Measurements from ENCODE around the gene PER1. TPM values are rescaled to one million over a fixed set of nuclear protein-coding genes. Genes with fewer than 3 reads are reported as not detected.

The PER1 gene
- total RNA-seq, 1 donor, result 16.6 TPM

GRCh38 chr17:8100763-8101162 is 51.4 kb downstream of the PER1 start:
- H3K27ac ChIP-seq (ENCODE audit: low read depth, low read length), result no peak overlapping the region
- peaks cover 6% of the 10 kb centered on the region for H3K27me3 ChIP-seq (ENCODE audit: insufficient read depth, low read length)
- no peak overlapping the region for H3K4me2 ChIP-seq (ENCODE audit: insufficient read depth, low read length)
- no peaks in the 10 kb centered on the region for H3K36me3 ChIP-seq (ENCODE audit: insufficient read depth, low read length)
- TF ChIP-seq CTCF (IDR thresholded peaks at IDR 0.05; ENCODE audit: extremely low read depth, low read depth, low read length), result no peak
- H3K79me2 ChIP-seq (ENCODE audit: insufficient read depth, low read length), result no peaks in the 10 kb centered on the region
- no peak overlapping the region for H2AFZ ChIP-seq (ENCODE audit: low read length)
- H3K9me3 ChIP-seq (ENCODE audit: low read depth, low read length), result no peaks in the 10 kb centered on the region
- no peaks in the 10 kb centered on the region for H4K20me1 ChIP-seq (ENCODE audit: insufficient read depth, low read length)
- H3K4me3 ChIP-seq (ENCODE audit: insufficient read depth, low read length), result no peak overlapping the region
- no peak for DNase-seq (ENCODE audit: insufficient read length, low spot score, missing footprints)
- no peaks in the 10 kb centered on the region for H3K4me1 ChIP-seq (ENCODE audit: insufficient read depth, low read length)

GRCh38 chr17:8100111-8100510 is 52.1 kb downstream of the PER1 start:
- no peak overlapping the region for H3K4me3 ChIP-seq (ENCODE audit: insufficient read depth, low read length)
- H4K20me1 ChIP-seq (ENCODE audit: insufficient read depth, low read length), result no peaks in the 10 kb centered on the region
- H3K27ac ChIP-seq (ENCODE audit: low read depth, low read length), result no peak overlapping the region
- H2AFZ ChIP-seq (ENCODE audit: low read length), result no peak overlapping the region
- H3K4me1 ChIP-seq (ENCODE audit: insufficient read depth, low read length), result no peaks in the 10 kb centered on the region
- DNase-seq (ENCODE audit: insufficient read length, low spot score, missing footprints), result no peak
- no peaks in the 10 kb centered on the region for H3K79me2 ChIP-seq (ENCODE audit: insufficient read depth, low read length)
- no peak overlapping the region for H3K4me2 ChIP-seq (ENCODE audit: insufficient read depth, low read length)
- peaks cover 12% of the 10 kb centered on the region for H3K27me3 ChIP-seq (ENCODE audit: insufficient read depth, low read length)
- H3K9me3 ChIP-seq (ENCODE audit: low read depth, low read length), result no peaks in the 10 kb centered on the region
- TF ChIP-seq CTCF (IDR thresholded peaks at IDR 0.05; ENCODE audit: extremely low read depth, low read depth, low read length), result no peak
- no peaks in the 10 kb centered on the region for H3K36me3 ChIP-seq (ENCODE audit: insufficient read depth, low read length)

- Histone ChIP-seq H3K4me2 (ENCODE audit: insufficient read depth, low read length) (no peak overlapping the region), H3K27me3 (ENCODE audit: insufficient read depth, low read length) (peaks cover 20% of the 10 kb centered on the region), H3K9me3 (ENCODE audit: low read depth, low read length) (no peaks in the 10 kb centered on the region), H3K4me1 (ENCODE audit: insufficient read depth, low read length) (peaks cover 3% of the 10 kb centered on the region), H2AFZ (ENCODE audit: low read length) (no peak overlapping the region), H3K27ac (ENCODE audit: low read depth, low read length) (no peak overlapping the region), H3K4me3 (ENCODE audit: insufficient read depth, low read length) (no peak overlapping the region), H4K20me1 (ENCODE audit: insufficient read depth, low read length) (no peaks in the 10 kb centered on the region), H3K36me3 (ENCODE audit: insufficient read depth, low read length) (no peaks in the 10 kb centered on the region), H3K79me2 (ENCODE audit: insufficient read depth, low read length) (no peaks in the 10 kb centered on the region)
- DNase-seq (ENCODE audit: insufficient read length, low spot score, missing footprints), result peak; percentile 53
- no peak for TF ChIP-seq CTCF (IDR thresholded peaks at IDR 0.05; ENCODE audit: extremely low read depth, low read depth, low read length)
Measured at GRCh38 chr17:8096541-8096940, 55.7 kb downstream of the PER1 start.

- Histone ChIP-seq H3K4me2 (ENCODE audit: insufficient read depth, low read length) (no peak overlapping the region), H3K27ac (ENCODE audit: low read depth, low read length) (no peak overlapping the region), H3K4me1 (ENCODE audit: insufficient read depth, low read length) (peaks cover 3% of the 10 kb centered on the region), H3K36me3 (ENCODE audit: insufficient read depth, low read length) (no peaks in the 10 kb centered on the region), H3K9me3 (ENCODE audit: low read depth, low read length) (no peaks in the 10 kb centered on the region), H3K27me3 (ENCODE audit: insufficient read depth, low read length) (peaks cover 26% of the 10 kb centered on the region), H2AFZ (ENCODE audit: low read length) (no peak overlapping the region), H4K20me1 (ENCODE audit: insufficient read depth, low read length) (no peaks in the 10 kb centered on the region), H3K79me2 (ENCODE audit: insufficient read depth, low read length) (no peaks in the 10 kb centered on the region), H3K4me3 (ENCODE audit: insufficient read depth, low read length) (no peak overlapping the region)
- peak; percentile 22 for DNase-seq (ENCODE audit: insufficient read length, low spot score, missing footprints)
- no peak for TF ChIP-seq CTCF (IDR thresholded peaks at IDR 0.05; ENCODE audit: extremely low read depth, low read depth, low read length)
Measured at GRCh38 chr17:8095361-8095760, 56.8 kb downstream of the PER1 start.
